GM21619 (cell line): ENCODE data around the gene MIOS.

Experiments used
- ATAC-seq: cut with Tn5 transposase; IDR thresholded peaks from one replicate; pipeline ENCODE4 v1.9.1; 2021; ENCODE audit not compliant: unreplicated experiment

MIOS gene

GRCh38 chr7:7582596-7582995 lies 15.9 kb downstream of the MIOS start:
- ATAC-seq, result no peak

GRCh38 chr7:7583731-7584130 lies 17.0 kb downstream of the MIOS start:
- no peak for ATAC-seq

DNA sequence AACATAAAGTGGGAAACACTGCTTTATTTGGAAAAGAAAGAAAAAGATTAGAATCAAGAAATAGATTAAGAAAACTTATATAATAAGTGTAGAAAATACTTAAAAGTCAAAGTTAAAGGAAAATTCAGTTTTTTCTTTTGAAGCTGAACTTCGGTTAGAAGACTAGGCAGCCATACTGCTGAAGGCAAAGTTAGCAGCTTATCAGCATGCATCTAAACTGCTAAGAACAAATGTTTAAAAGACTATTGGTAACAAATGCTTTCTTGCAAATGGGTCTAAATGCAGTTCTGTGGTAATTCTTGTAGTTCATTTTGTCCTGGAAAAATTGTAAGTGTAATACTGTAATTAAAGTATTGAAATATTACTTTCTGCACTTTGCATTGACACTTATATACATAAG lies 18.0 kb downstream of the MIOS start:
- no peak for ATAC-seq

- ATAC-seq, result no peak
These were observed 18.7 kb downstream of the MIOS start for GRCh38 chr7:7585241-7585928.

DNA sequence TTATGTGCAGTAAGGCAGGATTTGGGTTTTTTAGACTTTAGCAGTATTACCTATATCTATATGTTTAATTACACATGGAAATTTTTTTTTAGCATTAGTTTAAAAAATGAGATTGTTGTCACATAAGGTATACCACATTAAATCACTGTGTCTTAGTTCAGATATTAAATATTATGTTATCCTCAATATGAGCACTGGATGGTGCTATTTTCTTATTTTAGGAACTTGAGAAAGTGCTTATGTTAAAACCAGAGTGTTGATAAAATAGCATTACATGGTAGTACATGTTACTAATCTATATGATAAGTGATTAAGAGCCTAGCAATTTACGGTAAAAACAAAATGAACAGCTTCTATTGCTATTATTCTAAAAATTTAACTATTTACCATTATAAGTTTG lies 28.8 kb downstream of the MIOS start:
- ATAC-seq, result no peak

DNA sequence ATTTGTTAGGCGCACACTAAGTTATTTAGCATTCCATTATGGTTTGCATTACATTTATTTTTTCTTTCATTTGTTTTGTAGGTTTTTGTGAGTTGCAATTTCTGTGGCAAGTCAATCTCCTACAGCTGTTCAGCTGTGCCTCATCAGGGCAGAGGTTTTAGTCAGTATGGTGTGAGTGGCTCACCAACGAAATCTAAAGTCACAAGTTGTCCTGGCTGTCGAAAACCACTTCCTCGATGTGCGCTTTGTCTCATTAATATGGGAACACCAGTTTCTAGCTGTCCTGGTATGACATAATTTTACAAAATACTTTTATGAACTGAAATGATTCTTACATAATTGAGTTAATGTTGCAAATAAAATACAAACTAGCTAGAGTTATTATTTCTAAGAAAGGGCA lies 29.5 kb downstream of the MIOS start:
- no peak for ATAC-seq

GRCh38 chr7:7607010-7607409 lies 40.3 kb downstream of the MIOS start:
- ATAC-seq, result no peak

GRCh38 chr7:7609330-7609729 lies 42.6 kb downstream of the MIOS start:
- no peak for ATAC-seq

GRCh38 chr7:7612519-7612918 lies 45.8 kb downstream of the MIOS start:
- ATAC-seq, result no peak

- ATAC-seq, result no peak
These were observed 46.5 kb downstream of the MIOS start for GRCh38 chr7:7613210-7613609.

- no peak for ATAC-seq
These were observed 47.5 kb downstream of the MIOS start for GRCh38 chr7:7614018-7614741.

- no peak for ATAC-seq
These were observed 50.9 kb downstream of the MIOS start for GRCh38 chr7:7617550-7617949.

GRCh38 chr7:7618410-7618809 lies 51.7 kb downstream of the MIOS start:
- no peak for ATAC-seq

DNA sequence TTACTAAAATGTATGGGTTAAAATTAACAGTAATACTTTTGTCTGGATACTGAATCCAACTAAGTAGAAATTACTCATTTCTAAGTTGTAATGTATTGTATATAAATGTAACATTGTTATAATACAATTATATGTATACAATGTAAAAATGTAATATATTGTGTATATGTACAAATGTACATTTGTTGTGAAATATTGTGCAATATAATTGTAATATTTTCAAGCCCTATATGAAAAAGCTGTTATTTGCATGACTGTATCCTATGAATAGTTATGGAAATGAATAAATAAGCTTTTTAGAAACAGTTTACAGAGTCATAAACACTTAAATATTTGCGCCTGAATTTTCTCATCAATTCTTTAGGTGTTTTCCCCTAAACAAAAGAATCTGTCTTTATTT lies 53.6 kb downstream of the MIOS start:
- no peak for ATAC-seq

GRCh38 chr7:7620644-7621210 lies 54.0 kb downstream of the MIOS start:
- ATAC-seq, result no peak

DNA sequence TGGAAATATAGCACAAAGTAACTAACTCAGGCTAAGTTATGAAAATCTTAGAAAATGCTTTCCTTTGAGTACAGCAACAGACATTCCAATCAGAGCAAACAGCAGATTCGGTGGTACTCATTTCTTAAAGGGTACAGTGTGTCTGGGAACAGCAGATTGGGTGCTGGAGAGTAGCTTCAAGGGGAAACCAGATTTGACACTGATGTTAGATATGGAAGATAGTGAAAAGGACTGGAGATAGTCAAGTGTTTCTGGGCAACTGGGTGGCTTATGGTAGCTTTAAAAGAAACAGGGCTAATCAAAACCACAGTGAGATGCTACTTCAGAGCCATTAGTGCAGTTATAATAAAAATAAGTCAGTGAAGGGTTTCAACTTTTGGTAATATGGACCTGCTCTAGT lies 61.8 kb downstream of the MIOS start:
- ATAC-seq, result no peak

DNA sequence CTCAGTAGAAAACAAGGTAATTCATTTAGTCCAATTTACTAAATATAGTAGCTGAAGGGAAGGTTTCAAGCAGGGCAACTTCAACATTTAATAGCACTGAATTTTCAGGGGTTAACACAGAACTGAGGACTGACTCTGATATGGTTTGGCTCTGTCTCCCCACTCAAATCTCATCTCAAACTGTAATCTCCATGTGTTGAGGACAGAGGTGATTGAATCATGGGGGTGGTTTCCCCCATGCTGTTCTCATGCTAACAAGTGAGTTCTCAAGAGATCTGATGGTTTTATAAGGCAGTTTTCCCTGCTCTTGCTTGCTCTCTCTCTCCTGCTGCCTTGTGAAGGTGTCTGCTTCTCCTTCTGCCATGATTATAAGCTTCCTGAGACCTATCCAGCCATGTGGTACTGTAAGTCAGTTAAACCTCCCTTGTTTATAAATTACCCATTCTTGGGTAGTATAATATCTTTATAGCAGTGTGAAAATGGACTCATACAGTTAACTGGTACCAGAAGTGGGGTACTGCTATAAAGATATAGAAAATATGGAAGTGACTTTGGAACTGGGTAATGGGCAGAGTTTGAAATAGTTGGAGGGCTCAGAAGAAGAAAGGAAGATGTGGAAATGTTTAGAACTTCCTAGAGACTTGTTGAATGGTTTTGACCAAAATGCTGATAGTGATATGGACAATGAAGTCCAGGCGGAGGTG lies 64.1 kb downstream of the MIOS start:
- ATAC-seq, result no peak

GRCh38 chr7:7639421-7639820 lies 72.7 kb downstream of the MIOS start:
- no peak for ATAC-seq

DNA sequence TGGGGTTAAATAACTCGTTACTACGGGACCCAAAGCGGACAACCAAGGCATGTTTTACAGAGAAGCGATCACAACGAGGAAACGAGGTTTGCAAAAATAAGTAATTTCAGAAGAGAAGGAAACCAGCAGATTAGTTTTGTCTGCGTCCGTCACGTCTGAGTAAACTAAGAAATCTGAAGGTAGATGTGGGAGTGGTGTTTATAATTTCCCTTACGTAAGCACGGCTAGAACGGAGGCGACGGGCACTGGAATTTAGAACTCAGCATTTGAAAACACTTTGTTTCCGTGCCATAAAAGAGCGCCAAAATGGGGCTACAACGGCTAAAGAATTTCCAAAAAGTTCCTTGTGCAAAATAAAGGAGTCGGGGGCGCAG lies 73.2 kb downstream of the MIOS start:
- ATAC-seq, result no peak

- ATAC-seq, result peak; percentile 98
These were observed 73.8 kb downstream of the MIOS start, which contains the start of gene UMAD1 for GRCh38 chr7:7640221-7641128. Gene UMAD1 (plus strand): TSS chr7:7640752. CDS start chr7:7673372, 32,620 bp downstream.
